Esophagus muscularis mucosa (tissue), 4 donors: ENCODE measurements around the gene MACROD2. TPM values are rescaled to one million over a fixed set of nuclear protein-coding genes. Genes with fewer than 3 reads are reported as not detected.

Experiments
- DNase-seq: peaks from one replicate; pipeline ENCODE4 v3.0.0-alpha.2; 2017; ENCODE audit errors: extremely low spot score
- H3K27ac ChIP-seq, 4 donors: fragments of 200-600 bp; sonication (generic); replicated peaks in 1 of 4; 1 replicate in 3 of 4; 2 replicates in 1 of 4; pipeline ENCODE4 v1.5.1; 2016 to 2019; ENCODE audit warnings: mild to moderate bottlenecking in 1 of 4
- H3K27me3 ChIP-seq, 4 donors: fragments of 200-600 bp; sonication (generic); one replicate each; pipeline versions ENCODE4 v1.5.1 to v1.6.0; 2016 to 2019
- H3K36me3 ChIP-seq, 4 donors: fragments of 200-600 bp; sonication (generic); one replicate each; pipeline ENCODE4 v1.5.1; 2016 to 2019
- H3K4me1 ChIP-seq, 4 donors: fragments of 200-600 bp; sonication (generic); one replicate each; pipeline ENCODE4 v1.5.1; 2016 to 2019
- H3K4me3 ChIP-seq, 4 donors: fragments of 200-600 bp; sonication (generic); 1 replicate in 2 of 4; 2 replicates in 2 of 4; pipeline ENCODE4 v1.5.1; 2016 to 2019; ENCODE audit warnings: mild to moderate bottlenecking in 4 of 4, moderate library complexity in 1 of 4
- H3K9me3 ChIP-seq, 4 donors: fragments of 200-600 bp; sonication (generic); 1 replicate in 3 of 4; 2 replicates in 1 of 4; pipeline ENCODE4 v1.5.1; 2016 to 2019
- CTCF ChIP-seq, 3 experiments: fragments of 200-600 bp in 2 of 3; fragments of 450-650 bp in 1 of 3; sonication (generic) in 2 of 3; IDR thresholded peaks; one replicate each; pipeline ENCODE4 v1.5.1; 2017 to 2019; ENCODE audit warnings: antibody characterized with exemption in 3 of 3, mild to moderate bottlenecking in 2 of 3, moderate library complexity in 1 of 3
- EP300 ChIP-seq: sonication (generic); formaldehyde crosslinking; IDR thresholded peaks from one replicate; pipeline ENCODE4 v1.6.1; 2017; ENCODE audit warnings: antibody characterized with exemption
- POLR2A ChIP-seq: fragments of 450-650 bp; IDR thresholded peaks from one replicate; pipeline ENCODE4 v1.6.1; 2017; ENCODE audit warnings: antibody characterized with exemption, moderate library complexity, mild to moderate bottlenecking, low read depth
- POLR2AphosphoS5 ChIP-seq, 2 donors: sonication (generic); formaldehyde crosslinking; IDR thresholded peaks; one replicate each; pipeline ENCODE4 v1.6.1; 2017; ENCODE audit warnings: antibody characterized with exemption in 2 of 2
- WGBS: methylation state at CpG from one replicate; pipeline ENCODE4 v1.1.5; 2018; 5-methylcytosine and 5-hydroxymethylcytosine counted together
- intact Hi-C: fragments of 100-400 bp; cut with DNase I; formaldehyde crosslinking; loops from one replicate; pipeline ENCODE4 v1.15.1; 2023
- total RNA-seq, 4 donors: library from RNA; depleted of rRNA; stranded (reverse); fragments of >200 nt; gene quantifications; one replicate each; pipeline versions ENCODE4 v1.1.0 to v1.2.1, GENCODE V29; 2016

The MACROD2 gene
- total RNA-seq, 4 donors from 2014 or later = 1.4 to 3.6 (median 2.6) TPM

- Histone ChIP-seq H3K36me3 (no peaks in the 10 kb centered on the region), H3K4me1 (peaks cover 0 to 21% (median 12%) of the 10 kb centered on the region in 4 donors), H3K27ac (no peak overlapping the region), H3K4me3 (no peak overlapping the region), H3K9me3 (no peaks in the 10 kb centered on the region), H3K27me3 (no peaks in the 10 kb centered on the region)
- WGBS = 87% methylated on average over 5 of the region's 5 CpGs
- TF ChIP-seq POLR2AphosphoS5 (IDR thresholded peaks at IDR 0.05) (no peak), CTCF (IDR thresholded peaks at IDR 0.05) (no peak), POLR2A (no peak), EP300 (no peak)
- no peak for DNase-seq
- intact Hi-C loops = no loop called here
Observed at GRCh38 chr20:15638816-15639215, 1643.5 kb downstream of the MACROD2 start.

GRCh38 chr20:15639839-15640238 is 1644.5 kb downstream of the MACROD2 start:
- intact Hi-C loops = no loop called here
- no peak overlapping the region for H3K4me3 ChIP-seq
- no peak overlapping the region for H3K27ac ChIP-seq
- H3K36me3 ChIP-seq = no peaks in the 10 kb centered on the region
- no peak for TF ChIP-seq POLR2AphosphoS5 (IDR thresholded peaks at IDR 0.05)
- no peak for TF ChIP-seq EP300
- no peak for TF ChIP-seq CTCF (IDR thresholded peaks at IDR 0.05)
- no peak for TF ChIP-seq POLR2A
- H3K4me1 ChIP-seq = peaks cover 0 to 21% (median 12%) of the 10 kb centered on the region in 4 donors
- H3K9me3 ChIP-seq = no peaks in the 10 kb centered on the region
- no peaks in the 10 kb centered on the region for H3K27me3 ChIP-seq
- 98% methylated on average over 1 of the region's 1 CpG for WGBS
- DNase-seq = no peak

DNA sequence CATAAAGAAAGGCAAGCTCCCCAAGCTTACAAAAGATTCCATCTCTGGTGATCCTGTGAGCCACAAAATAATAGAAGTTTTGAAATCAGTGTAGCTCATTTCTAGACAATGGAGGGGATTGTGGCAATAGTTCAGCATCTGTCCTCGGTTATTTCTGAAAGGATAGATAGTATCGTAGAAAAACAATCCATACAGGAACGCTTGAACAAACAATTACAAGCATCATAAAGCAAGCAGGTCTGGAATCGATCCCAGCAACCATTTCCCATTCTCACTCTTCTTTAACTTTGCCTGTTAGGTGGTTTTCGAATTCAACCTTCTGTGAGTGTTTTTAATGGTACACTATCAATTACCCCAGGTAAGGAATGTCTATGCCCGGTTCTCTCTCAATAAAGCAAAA is 1646.8 kb downstream of the MACROD2 start:
- WGBS = 81% methylated on average over 6 of the region's 6 CpGs
- DNase-seq = no peak
- Histone ChIP-seq H3K36me3 (no peaks in the 10 kb centered on the region), H3K4me1 (peaks cover 0 to 15% (median 11%) of the 10 kb centered on the region in 4 donors), H3K9me3 (no peaks in the 10 kb centered on the region), H3K27ac (no peak overlapping the region), H3K4me3 (no peak overlapping the region), H3K27me3 (no peaks in the 10 kb centered on the region)
- intact Hi-C loops = no loop called here
- TF ChIP-seq EP300 (no peak), POLR2A (no peak), CTCF (IDR thresholded peaks at IDR 0.05) (no peak), POLR2AphosphoS5 (IDR thresholded peaks at IDR 0.05) (no peak)

GRCh38 chr20:15642676-15643075 is 1647.4 kb downstream of the MACROD2 start:
- intact Hi-C loops = no loop called here
- H3K4me3 ChIP-seq = no peak overlapping the region
- H3K27me3 ChIP-seq = no peaks in the 10 kb centered on the region
- 67% methylated on average over 4 of the region's 4 CpGs for WGBS
- peaks cover 0 to 9% (median 7%) of the 10 kb centered on the region in 4 donors for H3K4me1 ChIP-seq
- no peak for TF ChIP-seq CTCF (IDR thresholded peaks at IDR 0.05)
- TF ChIP-seq EP300 = no peak
- H3K27ac ChIP-seq = no peak overlapping the region
- no peak for DNase-seq
- H3K36me3 ChIP-seq = no peaks in the 10 kb centered on the region
- H3K9me3 ChIP-seq = no peaks in the 10 kb centered on the region

- WGBS = 89% methylated on average over 2 of the region's 2 CpGs
- no peak overlapping the region for H3K4me3 ChIP-seq
- TF ChIP-seq POLR2AphosphoS5 (IDR thresholded peaks at IDR 0.05) (no peak), CTCF (IDR thresholded peaks at IDR 0.05) (no peak), EP300 (no peak)
- no peak overlapping the region for H3K27ac ChIP-seq
- H3K36me3 ChIP-seq = no peaks in the 10 kb centered on the region
- intact Hi-C loops = no loop called here
- no peaks in the 10 kb centered on the region for H3K9me3 ChIP-seq
- DNase-seq = no peak
- no peaks in the 10 kb centered on the region for H3K27me3 ChIP-seq
- no peaks in the 10 kb centered on the region for H3K4me1 ChIP-seq
Observed at GRCh38 chr20:15643713-15644112, 1648.4 kb downstream of the MACROD2 start.
